Smooth muscle cell (in vitro differentiated cells): ENCODE measurements around the gene ASB2. TPM values are rescaled to one million over a fixed set of nuclear protein-coding genes. Genes with fewer than 3 reads are reported as not detected.
A peak's percentile ranks its signal among the peaks of the same experiment; 100 is the strongest.

ENCODE experiments used
- DNase-seq: peaks from one replicate; lab custom pipeline; 2025; ENCODE audit not compliant: unreplicated experiment; lab: John Stamatoyannopoulos, UW
- H2AFZ ChIP-seq: fragments of 200-600 bp; sonication (generic); 2 replicates; pipeline ENCODE4 v1.6.0; 2016; ENCODE audit warnings: antibody characterized with exemption, low read depth, mild to moderate bottlenecking
- H3F3A ChIP-seq: fragments of 200-600 bp; sonication (generic); 2 replicates; pipeline ENCODE4 v1.6.0; 2017; ENCODE audit warnings: antibody characterized with exemption, low read depth
- H3K27ac ChIP-seq: fragments of 200-600 bp; sonication (generic); 2 replicates; pipeline ENCODE4 v1.5.1; 2016; ENCODE audit warnings: low read depth, mild to moderate bottlenecking
- H3K27me3 ChIP-seq: fragments of 200-600 bp; sonication (generic); 2 replicates; pipeline ENCODE4 v1.6.1; 2016; ENCODE audit warnings: low read depth, mild to moderate bottlenecking
- H3K36me3 ChIP-seq: fragments of 200-600 bp; sonication (generic); 2 replicates; pipeline ENCODE4 v1.5.1; 2016; ENCODE audit warnings: low read depth
- H3K4me1 ChIP-seq: fragments of 200-600 bp; sonication (generic); 2 replicates; pipeline ENCODE4 v1.5.1; 2016; ENCODE audit warnings: low read depth
- H3K4me2 ChIP-seq: fragments of 200-600 bp; sonication (generic); 2 replicates; pipeline ENCODE4 v1.6.0; 2016; ENCODE audit warnings: mild to moderate bottlenecking
- H3K4me3 ChIP-seq: fragments of 200-600 bp; sonication (generic); 2 replicates; pipeline ENCODE4 v1.5.1; 2016; ENCODE audit warnings: mild to moderate bottlenecking
- H3K79me2 ChIP-seq: fragments of 200-600 bp; sonication (generic); 2 replicates; pipeline ENCODE4 v1.6.0; 2016; ENCODE audit warnings: low read depth, mild to moderate bottlenecking
- H3K9ac ChIP-seq: fragments of 200-600 bp; sonication (generic); 2 replicates; pipeline ENCODE4 v1.6.0; 2016; ENCODE audit warnings: low read depth
- H3K9me3 ChIP-seq: fragments of 200-600 bp; sonication (generic); replicated peaks from 2 replicates; pipeline ENCODE4 v1.5.1; 2016; ENCODE audit warnings: low read depth
- H4K20me1 ChIP-seq: fragments of 200-600 bp; sonication (generic); 2 replicates; pipeline ENCODE4 v1.6.0; 2016; ENCODE audit warnings: low read depth
- CTCF ChIP-seq: fragments of 200-600 bp; sonication (generic); IDR thresholded peaks from 2 replicates; pipeline ENCODE4 v1.5.1; 2017; ENCODE audit warnings: borderline replicate concordance, mild to moderate bottlenecking, antibody characterized with exemption; ENCODE audit not compliant: insufficient read depth, poor library complexity, severe bottlenecking
- WGBS: methylation state at CpG from one replicate; pipeline ENCODE4 v1.1.7; 2016; ENCODE audit warnings: low lambda C conversion rate; 5-methylcytosine and 5-hydroxymethylcytosine counted together
- polyA plus RNA-seq: library from polyadenylated mRNA; unstranded; fragments of >200 nt; fragmentation: Nextera tagmentation; extraction: Ambion mirVana; gene quantifications from 2 replicates; pipeline ENCODE4 v1.2.1, GENCODE V29; 2016
- total RNA-seq: library from RNA; depleted of rRNA; stranded (reverse); fragments of >200 nt; gene quantifications from 2 replicates; pipeline ENCODE4 v1.2.3, GENCODE V29; 2014

Gene ASB2
- total and polyA plus RNA-seq, 2 experiments from 2014 or later: 0.99 TPM; not detected in 1

GRCh38 chr14:93960774-93961438, 15.5 kb downstream of the ASB2 start:
- peak overlapping the region; percentile 33 for H3K4me2 ChIP-seq
- H3K9ac ChIP-seq: peak overlapping the region; percentile 59
- no peaks in the 10 kb centered on the region for H3K9me3 ChIP-seq
- no peak overlapping the region for H3K4me3 ChIP-seq
- DNase-seq: no peak
- peaks cover 3% of the 10 kb centered on the region for H3K4me1 ChIP-seq
- H4K20me1 ChIP-seq: no peaks in the 10 kb centered on the region
- 94% methylated on average over 3 of the region's 3 CpGs for WGBS
- H3F3A ChIP-seq: peaks cover 8% of the 10 kb centered on the region
- H3K79me2 ChIP-seq: no peaks in the 10 kb centered on the region
- no peak overlapping the region for H3K27ac ChIP-seq
- TF ChIP-seq CTCF: no peak
- H3K27me3 ChIP-seq: no peaks in the 10 kb centered on the region
- no peaks in the 10 kb centered on the region for H3K36me3 ChIP-seq
- no peak overlapping the region for H2AFZ ChIP-seq

- H2AFZ ChIP-seq: no peak overlapping the region
- H3K9ac ChIP-seq: peak overlapping the region; percentile 59
- no peak for DNase-seq
- no peak overlapping the region for H3K4me3 ChIP-seq
- peaks cover 3% of the 10 kb centered on the region for H3K4me1 ChIP-seq
- peak overlapping the region; percentile 33 for H3K4me2 ChIP-seq
- no peaks in the 10 kb centered on the region for H3K27me3 ChIP-seq
- peaks cover 8% of the 10 kb centered on the region for H3F3A ChIP-seq
- H3K27ac ChIP-seq: peak overlapping the region; percentile 91
- no peaks in the 10 kb centered on the region for H4K20me1 ChIP-seq
- no peaks in the 10 kb centered on the region for H3K36me3 ChIP-seq
- no peak for TF ChIP-seq CTCF
- no peaks in the 10 kb centered on the region for H3K9me3 ChIP-seq
- no peaks in the 10 kb centered on the region for H3K79me2 ChIP-seq
Measured at GRCh38 chr14:93960108-93960475, 16.3 kb downstream of the ASB2 start.

- no peak overlapping the region for H2AFZ ChIP-seq
- H3F3A ChIP-seq: peaks cover 6% of the 10 kb centered on the region
Measured at GRCh38 chr14:93959239-93960107, 16.9 kb downstream of the ASB2 start.

More at GRCh38 chr14:93959239-93960107, 16.9 kb downstream of the ASB2 start:
- Histone ChIP-seq H3K9me3 (no peaks in the 10 kb centered on the region), H3K4me2 (peak overlapping the region; percentile 63), H4K20me1 (no peaks in the 10 kb centered on the region), H3K4me3 (no peak overlapping the region), H3K36me3 (no peaks in the 10 kb centered on the region), H3K79me2 (no peaks in the 10 kb centered on the region), H3K27me3 (no peaks in the 10 kb centered on the region), H3K9ac (peak overlapping the region; percentile 59), H3K27ac (peak overlapping the region; percentile 91), H3K4me1 (peaks cover 3% of the 10 kb centered on the region)
- no peak for TF ChIP-seq CTCF
- 34% methylated on average over 23 of the region's 23 CpGs for WGBS
- DNase-seq: peak; percentile 71
